COLO668 (cell line): ENCODE data around the gene TAX1BP1.

Source experiments
- DNase-seq: peaks from one replicate; lab custom pipeline; 2025; ENCODE audit not compliant: unreplicated experiment; lab: John Stamatoyannopoulos, UW

The TAX1BP1 gene

GRCh38 chr7:27739909-27740448 is at the start of gene TAX1BP1:
TSS of gene TAX1BP1 (plus strand) at chr7:27740162. CDS start at chr7:27748525, 8,363 bp downstream.
- peak; percentile 98 for DNase-seq

GRCh38 chr7:27690649-27691048 is 49.3 kb upstream of the TAX1BP1 start:
- DNase-seq, result no peak

- no peak for DNase-seq
Observed at GRCh38 chr7:27693794-27694193, 46.2 kb upstream of the TAX1BP1 start.

GRCh38 chr7:27695096-27695495 is 44.9 kb upstream of the TAX1BP1 start:
- DNase-seq, result no peak

- DNase-seq, result no peak
Observed at GRCh38 chr7:27697861-27698430, 42.0 kb upstream of the TAX1BP1 start.

GRCh38 chr7:27699751-27700150 is 40.2 kb upstream of the TAX1BP1 start:
- no peak for DNase-seq

GRCh38 chr7:27700501-27700900 is 39.5 kb upstream of the TAX1BP1 start:
- no peak for DNase-seq

GRCh38 chr7:27703181-27703580 is 36.8 kb upstream of the TAX1BP1 start:
- DNase-seq, result no peak

- no peak for DNase-seq
Observed at GRCh38 chr7:27704422-27705199, 35.4 kb upstream of the TAX1BP1 start.

GRCh38 chr7:27705200-27705594 is 34.8 kb upstream of the TAX1BP1 start:
- no peak for DNase-seq

- DNase-seq, result no peak
Observed at GRCh38 chr7:27708485-27708884, 31.5 kb upstream of the TAX1BP1 start.

GRCh38 chr7:27709137-27710075 is 30.6 kb upstream of the TAX1BP1 start:
- DNase-seq, result no peak

- DNase-seq, result no peak
Observed at GRCh38 chr7:27712217-27712616, 27.7 kb upstream of the TAX1BP1 start.

GRCh38 chr7:27714831-27715444 is 25.0 kb upstream of the TAX1BP1 start:
- no peak for DNase-seq

GRCh38 chr7:27723085-27723484 is 16.9 kb upstream of the TAX1BP1 start:
- DNase-seq, result peak; percentile 22

GRCh38 chr7:27727058-27727457 is 12.9 kb upstream of the TAX1BP1 start:
- DNase-seq, result no peak

GRCh38 chr7:27730112-27730511 is 9.8 kb upstream of the TAX1BP1 start:
- no peak for DNase-seq

GRCh38 chr7:27734583-27734982 is 5.4 kb upstream of the TAX1BP1 start:
- DNase-seq, result no peak

GRCh38 chr7:27735165-27735564 is 4.8 kb upstream of the TAX1BP1 start:
- DNase-seq, result no peak

GRCh38 chr7:27735831-27736230 is 4.1 kb upstream of the TAX1BP1 start:
- no peak for DNase-seq

- no peak for DNase-seq
Observed at GRCh38 chr7:27737178-27737577, 2.8 kb upstream of the TAX1BP1 start.
